ENCODE data around the gene NBPF12.
"Not testable (repeated sequence)": the region's sequence is repeated elsewhere in the genome, so short reads cannot be mapped to it uniquely, and the experiment has no call there.

NBPF12 gene

GRCh38 chr1:146987502-146987901, 49.4 kb downstream of the NBPF12 start:
- FAIRE-seq = not testable (repeated sequence)

GRCh38 chr1:146989455-146989854, 51.3 kb downstream of the NBPF12 start:
- FAIRE-seq = not testable (repeated sequence)

- not testable (repeated sequence) for FAIRE-seq
Measured at GRCh38 chr1:147008495-147008894, 70.4 kb downstream of the NBPF12 start.

GRCh38 chr1:147026975-147027374, 88.9 kb downstream of the NBPF12 start:
- FAIRE-seq = not testable (repeated sequence)

GRCh38 chr1:147030066-147030653, 92.0 kb downstream of the NBPF12 start:
- not testable (repeated sequence) for FAIRE-seq

- FAIRE-seq = no peak
Measured at GRCh38 chr1:147039916-147040315, 101.8 kb downstream of the NBPF12 start.

- not testable (repeated sequence) for FAIRE-seq
Measured at GRCh38 chr1:147042891-147043290, 104.8 kb downstream of the NBPF12 start.

- not testable (repeated sequence) for FAIRE-seq
Measured at GRCh38 chr1:147044511-147044910, 106.4 kb downstream of the NBPF12 start.
